Duodenal mucosa (tissue), 2 donors: ENCODE measurements around the gene ZNF385C.

Experiments
- H3K27ac ChIP-seq: one replicate; pipeline ENCODE4 v1.7.0; 2013; ENCODE audit warnings: low read depth, low read length
- H3K27me3 ChIP-seq, 2 donors: one replicate each; pipeline ENCODE4 v1.7.0; 2013; ENCODE audit warnings: low read length in 2 of 2, control low read depth in 1 of 2; ENCODE audit not compliant: insufficient read depth in 2 of 2, control insufficient read depth in 1 of 2
- H3K36me3 ChIP-seq, 2 donors: one replicate each; pipeline ENCODE4 v1.7.0; 2013; ENCODE audit warnings: low read length in 2 of 2, control low read depth in 1 of 2; ENCODE audit not compliant: insufficient read depth in 2 of 2, control insufficient read depth in 1 of 2
- H3K4me1 ChIP-seq, 2 donors: one replicate each; pipeline ENCODE4 v1.7.0; 2013; ENCODE audit warnings: low read length in 2 of 2, control low read depth in 1 of 2; ENCODE audit not compliant: insufficient read depth in 2 of 2, control insufficient read depth in 1 of 2
- H3K4me3 ChIP-seq, 2 donors: one replicate each; pipeline ENCODE4 v1.7.0; 2013; ENCODE audit warnings: low read length in 2 of 2, low read depth in 1 of 2
- H3K9ac ChIP-seq, 2 donors: one replicate each; pipeline ENCODE4 v1.7.0; 2013; ENCODE audit warnings: low read length in 2 of 2, low read depth in 1 of 2
- H3K9me3 ChIP-seq, 2 donors: one replicate each; pipeline ENCODE4 v1.7.0; 2013; ENCODE audit warnings: low read length in 2 of 2, control low read depth in 1 of 2; ENCODE audit not compliant: control insufficient read depth in 1 of 2

ZNF385C gene

GRCh38 chr17:42038221-42038973 is 59.9 kb downstream of the ZNF385C start:
- peaks cover 0 to 3% of the 10 kb centered on the region in 2 donors for H3K27me3 ChIP-seq
- H3K9me3 ChIP-seq: no peaks in the 10 kb centered on the region
- no peaks in the 10 kb centered on the region for H3K4me1 ChIP-seq
- no peak overlapping the region for H3K9ac ChIP-seq
- no peak overlapping the region for H3K4me3 ChIP-seq
- H3K27ac ChIP-seq: no peak overlapping the region
- no peaks in the 10 kb centered on the region for H3K36me3 ChIP-seq

- Histone ChIP-seq H3K9me3 (no peaks in the 10 kb centered on the region), H3K27ac (no peak overlapping the region), H3K4me3 (no peak overlapping the region), H3K4me1 (no peaks in the 10 kb centered on the region), H3K36me3 (no peaks in the 10 kb centered on the region), H3K27me3 (peaks cover 0 to 3% of the 10 kb centered on the region in 2 donors), H3K9ac (no peak overlapping the region)
Measured at GRCh38 chr17:42034059-42034458, 64.2 kb downstream of the ZNF385C start.

- Histone ChIP-seq H3K4me1 (no peaks in the 10 kb centered on the region), H3K27me3 (no peaks in the 10 kb centered on the region), H3K36me3 (no peaks in the 10 kb centered on the region), H3K4me3 (no peak overlapping the region), H3K9me3 (no peaks in the 10 kb centered on the region), H3K27ac (no peak overlapping the region), H3K9ac (no peak overlapping the region)
Measured at GRCh38 chr17:42031584-42031983, 66.7 kb downstream of the ZNF385C start.

- Histone ChIP-seq H3K4me1 (peaks cover 15 to 16% of the 10 kb centered on the region in 2 donors), H3K27me3 (no peaks in the 10 kb centered on the region), H3K4me3 (no peak overlapping the region), H3K27ac (no peak overlapping the region), H3K9me3 (no peaks in the 10 kb centered on the region), H3K36me3 (peaks cover 0 to 6% of the 10 kb centered on the region in 2 donors), H3K9ac (no peak overlapping the region)
Measured at GRCh38 chr17:42028791-42029127, 69.5 kb downstream of the ZNF385C start.

- H3K27ac ChIP-seq: no peak overlapping the region
- no peak overlapping the region for H3K9ac ChIP-seq
- H3K9me3 ChIP-seq: no peaks in the 10 kb centered on the region
- H3K36me3 ChIP-seq: peaks cover 0 to 11% of the 10 kb centered on the region in 2 donors
- H3K27me3 ChIP-seq: no peaks in the 10 kb centered on the region
- no peak overlapping the region for H3K4me3 ChIP-seq
- peaks cover 20 to 22% of the 10 kb centered on the region in 2 donors for H3K4me1 ChIP-seq
Measured at GRCh38 chr17:42027961-42028790, 70.1 kb downstream of the ZNF385C start.

GRCh38 chr17:42027590-42027889 is 70.7 kb downstream of the ZNF385C start:
- Histone ChIP-seq H3K36me3 (peaks cover under 1 to 17% of the 10 kb centered on the region in 2 donors), H3K27me3 (no peaks in the 10 kb centered on the region), H3K9ac (no peak overlapping the region), H3K9me3 (no peaks in the 10 kb centered on the region), H3K27ac (no peak overlapping the region), H3K4me3 (no peak overlapping the region), H3K4me1 (peaks cover 20 to 23% of the 10 kb centered on the region in 2 donors)

- Histone ChIP-seq H3K9ac (no peak overlapping the region), H3K4me3 (no peak overlapping the region), H3K27ac (no peak overlapping the region), H3K27me3 (no peaks in the 10 kb centered on the region), H3K4me1 (peaks cover 20 to 23% of the 10 kb centered on the region in 2 donors), H3K9me3 (no peaks in the 10 kb centered on the region), H3K36me3 (peaks cover 5 to 23% of the 10 kb centered on the region in 2 donors)
Measured at GRCh38 chr17:42026857-42027589, 71.2 kb downstream of the ZNF385C start.

- H3K4me1 ChIP-seq: peaks cover 27% of the 10 kb centered on the region in 2 donors
- H3K9ac ChIP-seq: no peak overlapping the region
- H3K4me3 ChIP-seq: no peak overlapping the region
- no peaks in the 10 kb centered on the region for H3K27me3 ChIP-seq
- no peak overlapping the region for H3K27ac ChIP-seq
- H3K36me3 ChIP-seq: peaks cover 5 to 23% of the 10 kb centered on the region in 2 donors
- no peaks in the 10 kb centered on the region for H3K9me3 ChIP-seq
Measured at GRCh38 chr17:42025936-42026335, 72.3 kb downstream of the ZNF385C start.

GRCh38 chr17:42025191-42025579 is 73.1 kb downstream of the ZNF385C start:
- no peak overlapping the region for H3K9ac ChIP-seq
- no peak overlapping the region for H3K4me3 ChIP-seq
- no peaks in the 10 kb centered on the region for H3K9me3 ChIP-seq
- no peaks in the 10 kb centered on the region for H3K27me3 ChIP-seq
- H3K36me3 ChIP-seq: peaks cover 5 to 23% of the 10 kb centered on the region in 2 donors
- H3K27ac ChIP-seq: no peak overlapping the region
- H3K4me1 ChIP-seq: peaks cover 33% of the 10 kb centered on the region in 2 donors
